GM19395 (cell line): ENCODE measurements around the gene TSPAN14.
"Not testable (repeated sequence)": the region's sequence is repeated elsewhere in the genome, so short reads cannot be mapped to it uniquely, and the experiment has no call there.

Experiments used
- ATAC-seq: cut with Tn5 transposase; IDR thresholded peaks from one replicate; pipeline ENCODE4 v1.9.1; 2021; ENCODE audit warnings: mild to moderate bottlenecking, moderate library complexity; ENCODE audit not compliant: unreplicated experiment

The TSPAN14 gene

DNA sequence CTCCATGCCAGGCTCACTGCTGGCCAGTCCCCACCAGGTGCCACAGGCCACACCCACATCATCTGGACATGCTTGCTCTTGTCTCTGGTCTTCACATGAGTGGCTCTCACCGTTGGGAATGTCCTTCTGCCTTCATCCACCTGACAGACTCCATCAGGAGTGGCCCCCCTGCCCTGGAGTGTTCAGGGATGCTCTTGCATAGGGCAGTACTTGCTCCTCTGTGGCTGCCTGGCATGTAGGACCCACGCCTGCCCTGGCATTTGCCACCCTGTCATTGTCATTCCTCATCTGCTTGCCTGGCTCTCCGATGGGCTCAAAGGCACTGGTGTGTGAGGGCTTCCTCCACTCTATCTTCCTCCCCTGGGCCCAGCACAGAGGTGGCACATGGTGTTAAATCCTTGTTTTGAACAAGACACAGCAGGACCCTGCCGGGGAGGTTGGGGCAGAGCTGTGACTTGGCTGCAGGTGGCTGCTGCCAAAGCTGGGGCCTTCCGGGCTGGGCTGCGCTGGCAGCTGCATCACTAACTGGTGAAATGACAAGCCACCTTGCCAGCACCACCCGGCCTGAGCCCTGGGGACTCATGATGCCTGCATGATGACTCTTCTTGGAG lies 85.4 kb downstream of the TSPAN14 start:
- ATAC-seq = no peak

GRCh38 chr10:80540136-80540535 lies 86.0 kb downstream of the TSPAN14 start:
- no peak for ATAC-seq

DNA sequence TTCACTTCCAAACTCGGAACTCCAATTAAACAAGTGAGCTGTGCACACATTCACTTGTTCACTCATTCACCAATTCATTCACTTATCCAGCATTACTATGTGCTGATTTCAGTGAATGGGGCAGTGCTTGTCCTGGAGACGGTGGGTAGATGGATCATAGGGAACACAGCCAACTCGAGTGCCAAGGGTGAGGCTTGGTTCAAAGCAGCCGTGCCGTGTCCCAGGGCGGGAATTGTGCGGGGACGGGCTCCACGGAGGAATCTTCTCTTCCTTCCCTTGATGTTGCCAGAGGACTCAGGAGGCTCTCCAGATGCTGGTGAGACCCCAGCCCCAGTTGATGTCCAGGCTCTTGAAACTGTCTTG lies 86.5 kb downstream of the TSPAN14 start:
- no peak for ATAC-seq

DNA sequence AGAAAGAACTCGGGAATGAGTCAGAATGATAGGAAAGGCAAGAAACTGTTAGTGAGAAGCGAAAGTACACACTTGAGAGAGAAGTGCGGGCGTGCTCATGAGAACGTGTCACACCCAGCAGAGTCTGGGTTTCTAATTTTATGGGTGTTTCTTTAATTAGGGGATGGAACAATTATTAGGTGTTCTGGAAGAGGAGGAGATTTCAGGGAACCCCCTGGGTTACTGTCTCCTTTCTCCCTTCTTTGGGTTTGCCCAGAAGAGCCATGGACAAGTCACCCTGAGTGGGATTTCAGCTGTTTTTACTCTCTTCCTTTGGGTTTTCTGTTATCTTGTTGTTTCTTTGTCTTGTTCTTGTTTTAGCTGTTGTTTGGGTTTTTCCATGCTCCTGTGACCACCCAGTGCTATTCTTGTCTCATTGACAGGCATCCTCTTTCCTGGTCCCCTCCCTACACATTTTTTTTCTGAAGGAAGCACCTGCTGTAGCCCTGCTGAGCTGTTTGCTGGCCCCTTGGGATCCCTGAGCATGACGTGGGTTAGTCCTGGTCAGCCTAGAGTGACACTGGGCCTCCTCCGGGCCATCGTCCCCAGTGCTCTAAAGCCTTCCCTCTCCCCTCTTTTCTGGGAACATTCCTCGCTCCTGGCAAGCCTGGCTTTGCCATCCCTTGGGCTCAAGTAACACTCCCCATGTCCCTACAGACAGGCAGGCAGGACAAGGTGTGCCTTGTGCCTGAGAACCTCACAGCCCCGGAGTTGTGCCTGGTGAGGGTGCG lies 87.1 kb downstream of the TSPAN14 start:
- peak; percentile 57 for ATAC-seq

- ATAC-seq = no peak
These were observed 87.9 kb downstream of the TSPAN14 start for GRCh38 chr10:80542053-80542452.

GRCh38 chr10:80542652-80543318 lies 88.7 kb downstream of the TSPAN14 start:
- no peak for ATAC-seq

DNA sequence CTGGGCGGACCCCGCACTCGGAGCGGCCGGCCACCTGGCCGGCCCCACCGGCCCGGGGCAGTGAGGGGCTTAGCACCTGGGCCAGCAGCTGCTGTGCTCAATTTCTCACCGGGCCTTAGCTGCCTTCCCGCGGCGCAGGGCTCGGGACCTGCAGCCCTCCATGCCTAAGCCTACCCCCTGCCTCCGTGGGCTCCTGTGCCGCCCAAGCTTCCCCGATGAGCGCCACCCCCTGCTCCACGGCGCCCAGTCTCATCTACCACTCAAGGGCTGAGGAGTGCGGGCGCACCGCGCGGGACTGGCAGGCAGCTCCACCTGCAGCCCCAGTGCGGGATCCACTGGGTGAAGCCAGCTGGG lies 89.2 kb downstream of the TSPAN14 start:
- not testable (repeated sequence) for ATAC-seq

GRCh38 chr10:80544316-80544953 lies 90.3 kb downstream of the TSPAN14 start:
- no peak for ATAC-seq

GRCh38 chr10:80545258-80545881 lies 91.3 kb downstream of the TSPAN14 start:
- ATAC-seq = no peak

DNA sequence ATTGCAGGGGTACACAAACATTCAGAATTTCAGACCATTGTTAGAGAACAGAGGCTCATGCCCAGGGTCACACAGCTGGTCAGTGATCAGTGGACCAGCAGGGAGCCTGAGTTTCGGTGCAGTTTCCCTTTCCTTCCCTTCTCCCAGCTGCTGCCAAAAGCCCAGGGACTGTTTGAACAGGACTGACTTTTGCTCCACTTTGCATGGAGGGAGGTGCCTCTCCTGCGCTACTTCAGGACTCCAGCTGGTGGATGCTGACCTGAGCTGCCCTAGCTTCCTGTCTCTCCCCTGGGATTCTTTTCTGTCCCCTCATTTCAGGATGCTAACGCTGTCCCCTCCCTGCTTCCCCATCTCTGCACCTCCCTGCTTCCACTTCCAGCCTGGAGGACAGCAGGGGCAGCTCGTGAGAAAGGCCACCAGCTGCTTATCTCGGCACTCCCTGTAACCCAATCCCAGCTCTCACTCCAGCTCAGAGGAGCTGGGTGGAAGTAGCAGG lies 98.1 kb downstream of the TSPAN14 start:
- no peak for ATAC-seq

GRCh38 chr10:80553436-80553835 lies 99.3 kb downstream of the TSPAN14 start:
- no peak for ATAC-seq

- ATAC-seq = no peak
These were observed 99.9 kb downstream of the TSPAN14 start for GRCh38 chr10:80554050-80554449.

DNA sequence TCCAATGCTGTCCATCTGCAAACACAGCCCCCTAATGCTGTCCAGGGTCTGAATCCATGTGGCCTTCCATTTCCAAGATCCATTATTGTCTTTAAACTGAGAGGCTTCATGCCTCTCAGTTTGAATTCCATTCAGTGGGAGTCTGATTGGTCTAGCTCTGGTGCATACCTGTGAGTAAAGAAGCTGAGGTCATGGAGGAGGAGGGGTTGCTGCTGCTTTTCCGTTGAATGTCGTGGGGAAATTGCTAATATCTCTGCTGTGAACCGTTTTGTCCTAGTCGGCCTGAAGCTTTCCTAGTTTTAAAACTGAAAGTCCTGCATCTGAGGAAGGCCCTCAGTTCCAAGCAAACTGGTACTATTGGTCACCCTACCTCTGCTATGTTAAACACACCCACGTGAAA lies 101.3 kb downstream of the TSPAN14 start:
- no peak for ATAC-seq

GRCh38 chr10:80561950-80562349 lies 107.8 kb downstream of the TSPAN14 start:
- ATAC-seq = no peak

GRCh38 chr10:80567292-80567691 lies 113.2 kb downstream of the TSPAN14 start:
- no peak for ATAC-seq

- no peak for ATAC-seq
These were observed 115.2 kb downstream of the TSPAN14 start for GRCh38 chr10:80569131-80569895.

DNA sequence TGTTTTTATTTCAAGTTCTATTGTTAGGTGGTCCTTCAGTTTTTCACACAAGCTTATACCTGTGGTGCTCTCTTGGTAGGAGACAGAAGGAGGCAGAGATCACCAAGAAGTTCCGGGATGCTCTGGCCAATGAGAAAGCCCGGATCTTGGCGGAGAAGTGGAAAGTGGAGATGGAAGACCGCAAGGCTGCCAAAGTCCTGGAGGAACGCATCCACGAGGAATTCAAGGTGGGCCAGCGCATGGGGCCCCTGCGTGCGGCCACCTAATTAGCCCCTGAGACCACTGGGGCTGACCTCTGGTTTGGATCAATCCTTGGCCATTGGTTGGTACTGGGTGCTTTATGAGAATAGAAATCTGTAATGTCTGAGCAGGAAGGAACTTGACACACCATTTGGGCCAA lies 117.2 kb downstream of the TSPAN14 start:
- no peak for ATAC-seq

DNA sequence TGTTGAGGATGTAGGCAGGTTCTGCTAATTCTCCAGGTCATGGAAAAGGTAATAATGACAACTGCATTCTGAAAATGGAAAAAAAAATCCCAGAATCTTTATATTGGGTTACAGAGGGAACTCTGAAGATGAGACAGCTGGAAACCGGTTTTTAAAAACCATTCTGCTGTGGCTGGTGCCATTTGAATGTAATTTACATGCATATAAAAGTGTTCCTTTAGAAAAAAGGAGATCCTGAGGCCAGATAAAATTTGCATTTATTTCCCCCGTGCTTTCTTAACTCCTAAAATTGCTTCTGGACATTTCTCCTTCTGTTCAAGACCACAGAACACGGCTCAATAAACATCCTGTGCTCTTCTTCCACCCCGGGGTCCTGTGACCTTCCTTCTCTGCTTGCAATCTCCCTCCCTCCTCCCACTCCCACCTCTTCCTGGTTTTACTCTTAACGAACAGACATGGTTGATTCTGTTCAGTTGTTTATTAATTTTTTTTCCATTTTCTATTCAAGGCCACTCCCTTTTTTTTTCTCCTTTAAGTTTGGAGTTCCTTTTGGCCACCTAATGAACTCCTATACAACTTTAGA lies 125.2 kb downstream of the TSPAN14 start:
- no peak for ATAC-seq

- no peak for ATAC-seq
These were observed 125.9 kb downstream of the TSPAN14 start for GRCh38 chr10:80579849-80580637.
